Stimulated activated CD4-positive, alpha-beta T cell treated with anti-CD3 and anti-CD28 coated beads, Interleukin-2, amount 100 ng/mL, for 4 hours (primary cell): ENCODE data around the gene CTNS.

ENCODE experiments used
- DNase-seq: peaks from one replicate; pipeline ENCODE4 v3.0.0-alpha.2; 2020; ENCODE audit warnings: low read depth

CTNS gene

DNA sequence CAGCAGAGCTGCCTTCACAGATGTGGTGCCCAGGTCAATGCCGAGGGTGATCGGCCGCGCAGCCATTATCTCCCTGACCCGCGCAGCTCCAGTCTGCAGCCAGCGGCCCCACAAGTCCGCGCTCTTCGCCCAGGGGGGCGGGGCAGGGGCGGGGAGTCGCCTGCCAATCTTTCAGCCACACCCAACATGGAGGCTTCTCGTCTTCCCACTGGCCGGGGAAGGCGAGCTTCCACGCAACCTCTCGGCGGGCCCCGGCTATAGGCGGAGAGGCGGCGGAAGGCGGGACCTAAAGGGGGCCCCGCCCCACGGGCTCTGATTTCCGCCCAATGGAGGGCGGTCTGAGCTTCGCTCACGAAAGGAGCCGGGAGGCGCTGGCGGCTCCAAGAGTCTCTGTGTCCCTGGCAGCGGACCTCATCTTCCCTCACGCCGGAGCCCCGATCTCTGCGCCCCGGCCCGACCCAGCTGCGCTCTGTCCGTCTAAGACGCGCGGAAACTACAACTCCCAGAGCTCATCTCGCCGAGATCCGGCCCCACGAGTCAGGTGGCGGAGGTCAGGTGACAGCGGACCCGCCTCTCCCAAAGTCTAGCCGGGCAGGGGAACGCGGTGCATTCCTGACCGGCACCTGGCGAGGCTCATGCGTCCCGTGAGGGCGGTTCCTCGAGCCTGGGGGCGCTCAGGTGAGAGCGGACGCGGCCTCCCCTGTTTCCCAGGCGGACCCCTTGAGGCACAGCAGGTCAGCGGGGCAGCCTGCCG, at the start of gene CTNS, which contains the start of gene SHPK:
Gene CTNS, plus strand, starts transcription at position 607 of the 754 bp plus-strand sequence. CDS start 3,447 bp downstream, outside the sequence.
Gene SHPK, minus strand, starts transcription at position 97 of the 754 bp plus-strand sequence. Its CDS starts 31 bp downstream, at position 66.
- peak; percentile 91 for DNase-seq

DNA sequence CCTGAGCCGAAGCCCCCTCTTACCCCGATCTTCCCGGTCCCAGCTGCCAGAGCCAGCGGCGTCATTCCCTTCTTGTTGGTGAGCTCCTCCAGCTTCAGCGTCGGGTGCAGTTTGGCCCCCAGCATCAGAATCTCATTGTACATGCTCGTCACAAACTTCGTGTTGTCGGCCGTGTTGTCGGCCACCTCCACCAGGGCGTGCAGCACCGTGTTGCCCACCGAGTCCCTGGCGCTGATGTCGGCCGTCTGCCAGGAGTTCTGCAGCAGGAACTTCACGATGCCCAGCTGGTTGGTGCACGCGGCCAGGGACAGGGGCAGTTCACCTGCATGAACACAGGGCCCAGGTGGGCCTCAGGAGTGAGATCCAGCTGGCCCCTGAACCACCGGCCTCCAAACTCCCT, 46.8 kb upstream of the CTNS start:
- no peak for DNase-seq

DNA sequence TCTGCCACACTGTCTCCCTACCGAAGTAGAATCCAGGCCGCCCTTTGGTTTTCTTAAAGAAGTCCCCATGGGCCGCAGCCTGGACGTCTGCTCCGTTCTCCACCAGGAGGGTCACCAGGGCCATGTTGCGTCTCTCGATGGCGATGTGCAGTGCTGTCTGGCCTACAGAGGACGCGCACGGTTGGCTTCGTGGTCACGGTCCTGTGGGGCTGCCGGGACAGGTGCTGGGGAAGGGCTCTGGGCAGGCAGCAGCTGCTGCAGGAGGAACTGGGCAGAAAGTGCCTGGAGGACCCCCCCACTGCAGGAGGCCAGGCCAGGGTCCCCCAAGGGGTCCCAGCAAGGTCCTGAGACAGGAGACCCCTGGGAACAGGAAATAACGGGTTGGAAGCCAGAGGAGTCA, 46.3 kb upstream of the CTNS start:
- DNase-seq: no peak

DNA sequence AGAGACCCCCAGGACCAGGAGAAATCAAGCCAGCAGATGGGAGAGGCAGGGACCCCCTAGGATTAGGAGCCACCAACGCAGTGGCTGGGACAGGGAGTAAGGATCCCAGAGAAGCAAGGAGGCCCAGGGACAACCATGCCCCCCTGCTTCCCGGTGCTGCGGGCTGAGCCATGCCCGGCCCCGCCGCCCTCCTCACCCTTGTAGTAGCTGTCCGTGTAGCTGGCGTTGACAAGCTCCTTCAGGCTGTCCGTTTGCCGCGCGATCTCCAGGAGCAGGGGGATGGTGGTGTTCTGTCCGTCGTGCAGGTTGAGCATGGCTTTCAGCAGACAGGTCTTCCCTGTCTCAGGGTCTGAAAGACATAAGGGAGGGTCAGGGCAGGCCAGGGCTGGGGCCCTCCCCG, 45.8 kb upstream of the CTNS start:
- no peak for DNase-seq

DNA sequence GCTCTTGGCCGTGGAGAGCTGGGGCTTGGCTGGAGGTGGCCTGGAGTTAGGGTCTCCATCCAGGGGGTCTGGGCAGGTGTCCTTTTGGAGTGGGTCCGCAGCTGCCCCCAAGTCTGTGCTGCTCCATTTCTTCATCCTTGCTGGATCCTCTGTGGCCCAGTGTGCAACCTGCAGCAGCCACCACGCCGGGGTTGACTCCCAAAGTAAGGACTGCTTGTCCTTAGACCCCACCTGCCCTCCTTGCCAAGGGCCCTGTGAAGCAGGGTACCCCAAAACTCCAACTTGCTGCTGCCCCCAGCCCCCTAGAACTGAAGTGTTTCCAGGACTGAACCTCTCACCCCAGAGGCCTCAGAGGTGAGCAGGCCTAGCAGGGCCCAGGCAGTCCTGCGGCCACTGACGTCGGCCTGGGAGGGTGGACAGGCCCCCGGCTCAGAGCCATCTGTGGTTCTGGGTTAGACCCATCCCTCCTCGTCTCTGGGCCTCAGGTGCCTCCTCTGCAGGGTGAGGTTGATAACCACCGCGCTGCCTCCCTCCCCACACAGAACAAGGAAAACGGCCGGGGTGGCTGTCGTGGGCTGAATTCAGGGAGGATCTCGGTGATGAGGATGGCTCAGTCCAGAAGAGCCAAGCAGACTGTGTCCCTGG, 44.2 kb upstream of the CTNS start:
- DNase-seq: no peak

DNA sequence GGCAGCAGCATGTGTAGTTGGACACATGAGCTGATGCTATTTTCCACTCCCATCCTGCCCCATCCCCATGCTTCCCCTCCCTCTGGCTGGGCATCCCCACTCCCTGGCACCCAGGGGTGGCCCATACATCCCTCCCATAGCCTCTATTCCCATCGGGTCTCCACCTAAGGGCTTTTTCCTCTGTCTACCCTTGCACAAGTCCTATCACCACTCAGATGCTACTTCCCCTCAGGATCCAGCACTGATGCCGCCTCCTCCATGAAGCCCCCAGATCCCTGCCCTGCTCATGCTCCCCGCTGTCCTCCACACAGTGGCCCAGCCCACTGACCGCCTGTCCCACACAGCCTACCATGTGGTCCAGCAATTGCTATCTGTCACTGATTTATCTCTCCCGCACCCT, 43.2 kb upstream of the CTNS start:
- no peak for DNase-seq

DNA sequence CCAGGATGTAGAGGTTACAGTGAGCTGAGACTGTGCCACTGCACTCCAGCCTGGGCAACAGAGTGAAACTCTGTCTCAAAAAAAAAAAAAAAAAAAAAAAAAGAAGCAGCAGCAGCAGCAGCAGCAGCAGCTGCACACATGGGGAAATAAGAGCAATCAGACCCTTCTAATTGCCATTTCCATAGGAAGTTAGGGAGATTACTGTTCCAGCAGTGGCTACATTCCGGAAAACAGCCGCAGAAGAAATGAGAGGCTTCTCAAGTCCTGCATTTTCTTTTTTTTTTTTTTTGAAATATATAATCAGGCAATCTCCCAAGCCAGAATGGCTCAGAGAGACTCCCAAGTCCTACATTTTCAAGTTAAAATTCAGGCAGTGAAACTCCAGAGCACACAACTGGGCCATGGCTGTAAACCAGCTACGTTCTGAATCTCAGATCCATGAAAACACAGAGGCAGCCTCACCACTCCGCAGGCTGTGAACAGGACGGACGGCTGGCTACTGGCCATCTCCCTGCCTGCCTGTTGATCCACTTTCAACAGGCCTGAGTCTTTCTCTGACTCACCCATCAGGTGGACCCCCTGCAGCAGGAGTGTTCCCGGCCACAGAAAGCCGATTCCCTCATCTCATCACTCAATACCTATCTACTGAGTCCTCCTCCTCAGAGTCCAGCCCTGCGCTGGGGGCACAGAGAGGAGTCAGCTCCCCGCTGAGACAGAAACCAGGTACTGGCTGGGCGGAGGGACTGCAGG, 42.3 kb upstream of the CTNS start:
- no peak for DNase-seq

DNA sequence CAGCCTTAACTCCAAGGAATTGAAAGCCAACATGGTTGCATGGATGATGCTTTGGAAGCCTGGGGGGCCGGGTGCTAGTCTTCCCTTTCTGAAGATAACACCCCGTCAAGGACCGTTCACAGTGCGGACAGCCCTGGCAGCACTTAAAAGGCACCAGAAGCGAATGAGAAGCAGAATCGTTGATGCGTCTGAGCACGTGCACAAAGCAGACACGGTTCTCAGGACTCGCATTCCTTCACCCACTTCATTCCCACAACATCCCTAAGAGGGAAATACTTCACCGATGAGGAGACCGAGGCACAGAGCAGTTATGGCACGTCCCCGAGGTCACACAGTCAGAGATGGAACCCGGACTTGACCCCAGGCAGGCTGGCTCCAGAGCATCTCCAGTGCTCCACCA, 41.6 kb upstream of the CTNS start:
- no peak for DNase-seq

DNA sequence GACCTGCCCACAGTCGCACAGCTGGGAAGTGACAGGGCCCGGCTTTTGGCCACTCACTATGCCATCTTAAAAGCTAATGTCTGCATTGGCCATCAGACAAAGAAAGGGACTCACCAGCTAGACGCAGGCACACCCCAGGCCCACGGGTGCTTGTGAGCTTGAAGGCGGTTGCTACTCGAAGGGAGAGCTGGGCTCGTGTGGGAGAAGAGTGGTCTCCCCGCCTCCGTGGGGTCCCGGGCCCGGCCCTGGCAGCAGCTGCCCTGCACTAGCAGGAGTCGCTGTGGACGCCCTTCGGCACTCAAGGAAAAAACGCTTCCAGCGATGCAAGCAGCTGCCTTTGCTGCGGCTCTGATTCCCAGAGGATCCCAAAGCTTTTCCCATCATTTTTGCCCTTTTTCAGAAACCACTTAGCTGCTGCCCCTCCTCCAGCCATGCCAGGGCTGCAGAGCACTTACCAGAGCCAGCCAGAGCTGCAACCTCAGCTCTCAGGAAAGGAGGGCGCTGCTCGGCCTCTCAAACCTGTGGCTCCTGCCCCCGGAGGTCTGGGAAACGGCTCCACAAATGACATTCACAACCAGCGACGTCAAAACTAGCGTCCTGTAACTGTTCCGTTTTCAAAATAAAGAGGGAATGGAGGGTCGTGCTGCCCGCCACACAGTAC, 39.6 kb upstream of the CTNS start:
- no peak for DNase-seq

DNA sequence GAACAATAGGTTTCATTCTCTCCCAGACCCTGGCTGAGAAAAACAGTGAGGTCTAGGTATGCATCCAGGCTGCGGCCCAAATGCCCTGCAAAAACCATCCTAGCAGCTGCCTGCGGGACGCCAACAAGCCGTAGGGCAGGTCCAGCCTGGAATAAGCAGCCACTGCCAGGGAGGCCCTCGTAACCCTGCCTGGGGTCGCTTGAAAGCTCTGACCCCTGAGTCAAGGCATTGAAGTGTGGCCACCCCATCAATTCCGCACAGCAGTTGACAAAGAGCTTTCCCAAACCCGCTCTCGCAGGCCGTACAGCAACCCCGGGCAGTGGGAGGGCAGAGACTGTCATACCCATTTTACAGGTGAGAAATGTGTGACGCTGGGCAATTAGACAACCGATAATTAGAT, 38.5 kb upstream of the CTNS start:
- DNase-seq: no peak

DNA sequence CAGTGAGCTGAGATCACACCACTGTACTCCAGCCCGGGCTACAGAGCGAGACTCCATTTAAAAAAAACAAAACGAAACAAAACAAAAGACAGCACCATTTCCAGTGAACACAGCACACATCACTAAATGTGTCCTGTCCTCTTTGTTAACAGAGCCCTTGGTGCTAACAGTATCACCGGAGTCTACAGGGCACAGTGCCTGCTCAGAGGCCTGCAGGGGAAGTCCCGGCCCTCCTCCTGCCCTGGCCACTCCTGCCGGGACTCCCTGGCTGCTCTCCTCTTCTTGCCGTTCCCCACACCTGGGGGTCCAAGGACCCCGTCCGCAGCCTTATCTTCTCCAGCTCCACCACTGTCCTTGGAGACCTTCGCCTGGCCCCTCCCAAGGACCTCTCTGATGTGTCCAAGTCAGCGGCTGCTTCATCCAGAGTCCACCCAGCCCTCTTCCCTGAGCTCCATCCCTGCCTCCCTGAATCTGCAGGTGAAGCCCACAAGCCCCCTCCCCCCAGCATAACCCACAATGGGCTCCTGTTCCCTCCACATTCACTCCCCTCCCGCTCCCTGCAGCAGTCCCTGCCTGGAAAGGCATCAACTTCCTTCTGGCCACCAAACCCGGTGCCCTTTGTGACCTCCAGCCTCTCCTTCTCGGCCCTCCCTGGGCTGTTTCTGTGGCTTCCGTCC, 35.9 kb upstream of the CTNS start:
- DNase-seq: no peak

DNA sequence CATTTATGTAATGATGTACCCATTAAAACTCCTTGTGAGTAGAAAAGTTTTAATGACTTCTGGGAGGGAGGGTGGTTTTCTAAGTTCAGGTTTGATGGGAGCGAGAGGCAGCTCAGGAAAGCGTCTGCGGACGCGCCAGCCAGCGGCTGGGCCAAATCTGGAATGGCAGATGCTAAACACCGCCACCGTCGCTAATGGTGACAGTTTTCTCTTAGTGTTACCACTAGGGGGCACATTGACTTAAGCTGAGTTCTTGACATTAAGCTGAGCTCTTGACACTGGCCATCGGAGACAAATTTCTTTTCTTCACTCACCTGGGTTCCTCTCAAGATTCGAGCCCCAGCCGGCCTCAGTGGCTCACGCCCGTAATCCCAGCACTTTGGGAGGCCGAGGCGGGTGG, 34.1 kb upstream of the CTNS start:
- DNase-seq: no peak

DNA sequence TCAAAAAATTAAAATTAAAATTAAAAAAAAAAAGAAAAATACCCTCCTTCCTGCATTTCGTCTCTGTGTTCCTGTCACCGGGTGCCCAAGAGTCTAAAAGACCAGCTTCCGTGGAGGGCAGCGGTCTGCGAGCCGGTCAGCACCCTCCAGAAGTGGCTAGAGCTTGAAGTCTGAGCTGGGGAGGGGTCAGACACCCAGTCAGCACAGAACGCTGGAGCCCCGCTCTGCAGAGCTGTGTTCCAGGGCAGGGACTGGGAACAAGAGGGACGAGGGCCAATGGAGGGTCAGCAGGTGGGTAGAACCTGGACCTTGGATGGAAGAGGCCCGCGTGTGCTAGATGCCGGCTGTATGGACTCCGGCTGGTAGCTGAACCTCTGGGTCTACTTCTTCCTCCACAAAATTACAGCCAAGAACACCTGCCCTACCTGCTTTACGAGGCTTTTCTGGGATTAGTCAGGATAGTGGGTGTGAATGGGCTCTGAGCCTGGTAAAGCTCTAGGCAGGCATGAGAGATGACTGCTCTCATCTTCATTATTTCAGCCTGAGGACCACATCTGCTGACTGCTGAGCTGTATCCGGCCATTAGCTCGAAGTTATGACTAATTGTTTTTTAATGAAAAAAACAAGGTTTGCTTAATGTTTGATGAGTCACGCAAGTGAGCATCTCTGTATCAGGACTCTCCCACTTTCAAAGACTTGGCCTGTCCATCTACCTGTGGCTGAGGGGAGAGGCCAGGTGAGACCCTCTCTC, 33.3 kb upstream of the CTNS start:
- DNase-seq: no peak

DNA sequence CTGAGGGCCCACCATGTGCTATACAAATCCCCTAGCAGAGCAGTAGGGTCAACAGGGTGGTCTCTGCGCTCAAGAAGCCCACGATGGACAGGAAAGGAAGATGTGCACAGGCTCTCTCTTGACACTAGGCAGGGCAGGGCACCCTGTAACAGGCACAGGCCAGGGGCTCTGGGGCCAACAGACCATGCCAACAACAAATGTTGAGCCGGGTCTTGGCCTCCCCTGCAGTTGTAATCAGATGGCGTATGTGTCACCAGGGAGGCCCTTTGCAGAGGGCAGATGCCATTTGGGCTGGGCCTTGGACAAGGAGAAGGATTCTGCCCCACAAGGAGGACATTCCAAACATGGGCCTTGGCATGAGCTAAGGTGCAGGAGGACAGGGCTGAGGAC, 32.7 kb upstream of the CTNS start:
- no peak for DNase-seq

DNA sequence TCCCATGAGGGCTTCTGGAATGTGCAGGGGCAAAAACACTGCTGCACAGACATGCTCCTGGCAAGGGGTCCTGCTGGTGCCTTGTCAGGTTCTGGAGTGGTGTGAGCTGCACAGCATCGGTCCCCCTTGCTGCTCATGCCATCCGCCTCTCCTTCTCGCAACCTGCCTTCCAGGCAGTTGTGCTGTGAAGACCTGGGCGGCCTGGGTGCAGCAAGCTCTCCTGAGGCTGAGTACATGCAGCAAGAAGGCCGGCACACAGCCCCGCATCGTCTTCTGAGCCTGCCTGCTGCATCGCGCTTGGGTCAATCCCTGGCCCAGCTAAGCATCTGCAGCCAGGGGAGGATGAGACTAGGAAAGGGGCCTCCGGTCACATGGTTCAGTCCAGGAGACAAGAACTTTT, 26.9 kb upstream of the CTNS start:
- no peak for DNase-seq

DNA sequence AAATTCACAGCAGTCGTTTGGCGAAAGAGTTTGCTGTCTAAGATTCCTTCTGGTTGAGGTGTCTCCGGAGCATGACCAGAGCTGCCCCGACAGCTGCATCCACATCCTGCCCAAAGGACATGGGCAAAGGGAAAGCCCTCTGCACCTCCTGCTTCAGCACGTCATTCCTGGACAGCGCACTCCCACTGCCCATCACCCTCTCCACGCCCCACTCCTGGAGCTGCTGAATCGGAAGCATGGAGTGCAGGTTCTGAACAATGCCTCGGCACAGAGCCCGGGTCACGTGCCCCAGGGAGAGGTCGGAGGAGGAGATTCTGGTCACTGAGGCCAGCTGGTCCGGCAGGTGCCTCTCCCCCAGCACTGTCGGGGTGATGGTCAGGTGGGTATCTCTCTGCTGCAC, 26.0 kb upstream of the CTNS start:
- no peak for DNase-seq

DNA sequence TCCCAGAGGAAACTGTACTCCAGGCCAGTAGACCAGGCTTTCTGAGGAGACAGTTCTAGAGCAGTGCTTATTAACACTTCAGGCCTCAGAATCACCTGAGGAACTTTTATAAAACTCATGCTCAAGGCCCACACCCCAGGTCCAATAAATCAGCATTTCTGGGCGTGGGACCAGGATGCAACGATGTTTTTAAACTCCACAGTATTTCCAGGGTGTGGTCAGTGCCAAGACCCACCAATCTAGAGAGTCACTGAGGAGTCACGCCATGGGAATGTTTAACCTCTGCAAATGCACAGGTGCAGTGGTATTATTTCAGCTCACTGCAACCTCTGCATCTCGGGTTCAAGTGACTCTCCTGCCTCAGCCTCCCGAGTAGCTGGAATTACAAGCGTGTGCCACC, 23.4 kb upstream of the CTNS start:
- no peak for DNase-seq

DNA sequence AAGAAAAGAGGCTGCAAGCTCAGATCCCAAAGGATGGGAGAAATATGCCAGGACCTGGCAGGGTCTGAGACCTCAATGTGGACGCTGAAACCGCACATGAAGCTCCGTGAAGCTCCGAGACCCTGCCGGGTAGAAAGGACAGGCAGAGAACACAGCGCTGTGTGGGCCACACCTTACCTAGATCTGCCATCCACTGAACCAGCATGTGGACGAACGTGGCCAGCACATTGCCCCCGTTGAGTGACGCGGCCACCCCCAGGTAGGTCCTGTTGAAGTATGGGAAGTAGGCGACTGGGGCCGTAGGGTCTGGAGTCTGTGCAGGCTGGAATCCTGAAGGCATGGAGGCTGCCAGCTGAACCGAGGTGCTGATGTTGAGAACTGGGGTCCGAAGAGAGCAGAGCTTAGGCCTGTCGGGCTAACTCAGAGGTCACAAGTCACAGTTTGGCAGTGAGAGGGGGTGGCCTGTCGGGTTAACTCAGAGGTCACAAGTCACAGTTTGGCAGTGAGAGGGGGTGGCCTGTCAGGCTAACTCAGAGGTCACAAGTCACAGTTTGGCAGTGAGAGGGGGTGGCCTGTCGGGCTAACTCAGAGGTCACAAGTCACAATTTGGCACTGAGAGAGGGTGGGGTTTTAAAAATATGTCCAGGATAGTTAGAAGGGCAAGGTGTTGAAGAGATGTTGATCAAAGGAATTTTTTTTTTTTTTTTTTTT, 21.2 kb upstream of the CTNS start:
- DNase-seq: no peak

DNA sequence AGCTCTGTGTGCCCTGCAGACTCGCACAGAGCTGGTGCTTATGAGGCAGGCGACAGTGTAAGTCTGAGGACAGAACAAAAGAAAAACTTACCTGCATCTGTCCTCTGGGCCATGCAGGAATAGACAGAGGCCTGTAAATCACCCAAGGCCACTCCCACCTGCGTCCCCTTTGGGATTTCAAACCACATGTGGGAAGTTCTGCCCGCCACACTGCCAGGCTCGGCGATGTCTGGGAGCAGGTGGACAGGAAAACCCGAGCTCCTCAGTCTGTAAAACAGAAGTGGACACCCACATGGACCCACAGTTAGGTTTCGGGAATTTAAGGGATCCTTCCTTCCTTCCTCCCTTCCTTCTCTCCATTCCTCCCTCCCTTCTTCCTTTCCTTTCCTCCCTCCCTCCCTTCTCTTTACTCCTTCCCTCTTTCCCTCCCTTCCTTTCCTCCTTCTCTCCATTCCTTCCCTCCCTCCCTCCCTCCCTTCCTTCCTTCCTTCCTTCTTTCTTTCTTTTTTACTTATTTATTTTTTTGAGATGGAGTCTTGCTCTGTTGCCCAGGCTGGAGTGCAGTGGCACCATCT, 15.3 kb upstream of the CTNS start:
- DNase-seq: no peak

DNA sequence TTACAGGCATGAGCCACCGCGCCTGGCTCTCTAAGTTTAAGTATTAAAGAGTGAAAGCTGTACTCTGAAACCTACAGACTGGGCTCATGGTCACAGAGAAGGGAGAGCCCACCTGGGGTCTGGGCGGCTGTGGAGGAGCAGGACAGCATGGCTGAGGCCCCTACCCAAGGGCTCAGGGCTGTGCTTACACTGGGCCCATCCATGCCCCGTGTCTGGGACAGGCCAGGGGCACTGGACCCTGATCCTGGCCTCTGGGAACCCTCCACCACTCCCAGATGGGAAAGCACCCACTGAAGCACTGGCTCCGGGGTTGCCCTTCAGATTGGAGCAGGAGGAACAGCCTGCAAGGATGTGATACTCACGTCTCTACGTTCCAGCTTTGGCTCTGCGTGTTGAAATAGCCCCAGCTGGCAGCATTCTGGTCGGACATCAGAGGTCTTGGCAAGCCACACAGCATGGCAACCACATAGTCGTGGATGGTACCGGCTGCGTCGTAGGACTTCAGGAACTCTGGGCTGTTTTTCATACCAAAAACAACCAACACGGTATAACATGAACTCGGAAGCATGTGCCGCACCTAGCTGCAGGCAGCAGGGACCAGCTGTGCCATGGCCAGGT, 13.5 kb upstream of the CTNS start:
- DNase-seq: no peak
